ENCODE measurements around the gene ALDH3B2.

Gene ALDH3B2

DNA sequence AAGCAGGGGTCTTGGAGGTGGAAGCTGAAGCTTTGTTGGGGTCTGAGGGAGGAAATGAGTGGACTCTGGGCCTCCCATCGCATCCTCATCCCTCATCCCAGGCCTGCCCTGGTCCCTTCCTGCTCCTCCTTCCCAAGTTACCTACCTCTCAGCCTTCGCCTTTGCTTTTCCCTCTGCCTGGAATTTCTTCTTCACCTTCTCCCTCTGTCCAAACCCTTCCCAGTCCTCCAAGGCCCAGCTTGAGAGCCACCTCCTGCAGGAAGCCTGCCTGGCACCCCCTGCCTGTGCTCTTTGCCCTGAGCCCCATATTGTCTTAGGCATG is 42.6 kb downstream of the ALDH3B2 start:
- H3K4me3 ChIP-seq (ENCODE audit: low read length) = no peak overlapping the region
- 0 out of 2 replicates have a peak, but pooled peaks cover 1% of the 10 kb centered on the region for H3F3A ChIP-seq (ENCODE audit: control insufficient read depth, insufficient read depth)
- H4K20me1 ChIP-seq (ENCODE audit: control insufficient read depth, insufficient read depth, low read depth, low read length) = no peaks in the 10 kb centered on the region
- no peaks in the 10 kb centered on the region for H3K9me2 ChIP-seq (replicated peaks; ENCODE audit: control insufficient read depth, low read length)
- H3K4me2 ChIP-seq (ENCODE audit: low read length) = no peak overlapping the region
- H3K36me3 ChIP-seq (ENCODE audit: control insufficient read depth, low read length) = peaks cover 6% of the 10 kb centered on the region; the same call in 1 of the 2 replicates
- H3K27me3 ChIP-seq (ENCODE audit: control insufficient read depth, low read length) = no peaks in the 10 kb centered on the region
- no peaks in the 10 kb centered on the region for H3K9me3 ChIP-seq (ENCODE audit: control insufficient read depth, insufficient read depth, low read length)
- TF ChIP-seq, protein P1, sequence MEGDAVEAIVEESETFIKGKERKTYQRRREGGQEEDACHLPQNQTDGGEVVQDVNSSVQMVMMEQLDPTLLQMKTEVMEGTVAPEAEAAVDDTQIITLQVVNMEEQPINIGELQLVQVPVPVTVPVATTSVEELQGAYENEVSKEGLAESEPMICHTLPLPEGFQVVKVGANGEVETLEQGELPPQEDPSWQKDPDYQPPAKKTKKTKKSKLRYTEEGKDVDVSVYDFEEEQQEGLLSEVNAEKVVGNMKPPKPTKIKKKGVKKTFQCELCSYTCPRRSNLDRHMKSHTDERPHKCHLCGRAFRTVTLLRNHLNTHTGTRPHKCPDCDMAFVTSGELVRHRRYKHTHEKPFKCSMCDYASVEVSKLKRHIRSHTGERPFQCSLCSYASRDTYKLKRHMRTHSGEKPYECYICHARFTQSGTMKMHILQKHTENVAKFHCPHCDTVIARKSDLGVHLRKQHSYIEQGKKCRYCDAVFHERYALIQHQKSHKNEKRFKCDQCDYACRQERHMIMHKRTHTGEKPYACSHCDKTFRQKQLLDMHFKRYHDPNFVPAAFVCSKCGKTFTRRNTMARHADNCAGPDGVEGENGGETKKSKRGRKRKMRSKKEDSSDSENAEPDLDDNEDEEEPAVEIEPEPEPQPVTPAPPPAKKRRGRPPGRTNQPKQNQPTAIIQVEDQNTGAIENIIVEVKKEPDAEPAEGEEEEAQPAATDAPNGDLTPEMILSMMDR (IDR thresholded peaks at IDR 0.05; ENCODE audit: low read depth, low read length, poor library complexity, severe bottlenecking) = no peak
- TF ChIP-seq EZH2phosphoT487 (IDR thresholded peaks at IDR 0.05; ENCODE audit: borderline replicate concordance, low read length) = no peak
- H3K79me2 ChIP-seq (ENCODE audit: control insufficient read depth, low read length) = no peaks in the 10 kb centered on the region; the same call in none of the 2 replicates
- H3K4me1 ChIP-seq (ENCODE audit: control insufficient read depth, low read length) = peaks cover 30% of the 10 kb centered on the region
- H3K27ac ChIP-seq (ENCODE audit: low read depth, low read length) = no peak overlapping the region

DNA sequence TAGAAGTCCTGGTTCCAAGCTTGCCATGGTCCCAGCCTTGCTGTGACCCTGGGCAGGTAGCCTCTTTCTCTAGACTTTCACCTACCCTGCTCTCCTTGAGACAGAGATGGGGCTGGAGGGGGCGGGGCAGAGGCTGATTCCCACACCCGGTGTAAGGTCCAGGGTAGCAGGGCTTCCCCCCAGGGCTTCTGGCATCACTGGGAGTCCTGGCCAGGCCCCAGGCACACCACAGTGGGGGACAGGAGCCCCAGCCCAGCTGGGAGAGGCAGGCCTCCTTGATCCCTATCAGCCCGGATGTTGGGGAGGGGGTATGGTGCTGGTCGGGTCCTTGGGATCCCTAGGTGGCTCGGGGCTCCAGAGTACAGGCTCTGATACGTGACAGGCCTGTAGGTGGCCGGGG is 43.0 kb downstream of the ALDH3B2 start:
- no peaks in the 10 kb centered on the region; the same call in none of the 2 replicates for H3K79me2 ChIP-seq (ENCODE audit: control insufficient read depth, low read length)
- H3K4me2 ChIP-seq (ENCODE audit: low read length) = no peak overlapping the region
- H3K27ac ChIP-seq (ENCODE audit: low read depth, low read length) = no peak overlapping the region
- no peaks in the 10 kb centered on the region for H3K27me3 ChIP-seq (ENCODE audit: control insufficient read depth, low read length)
- H4K20me1 ChIP-seq (ENCODE audit: control insufficient read depth, insufficient read depth, low read depth, low read length) = no peaks in the 10 kb centered on the region
- H3K36me3 ChIP-seq (ENCODE audit: control insufficient read depth, low read length) = peaks cover 6% of the 10 kb centered on the region; the same call in 1 of the 2 replicates
- no peak overlapping the region for H3K4me3 ChIP-seq (ENCODE audit: low read length)
- H3K4me1 ChIP-seq (ENCODE audit: control insufficient read depth, low read length) = peaks cover 30% of the 10 kb centered on the region
- no peak for TF ChIP-seq EZH2phosphoT487 (IDR thresholded peaks at IDR 0.05; ENCODE audit: borderline replicate concordance, low read length)
- TF ChIP-seq, protein P1 (IDR thresholded peaks at IDR 0.05; ENCODE audit: low read depth, low read length, poor library complexity, severe bottlenecking) = no peak
- H3K9me2 ChIP-seq (replicated peaks; ENCODE audit: control insufficient read depth, low read length) = no peaks in the 10 kb centered on the region
- no peaks in the 10 kb centered on the region for H3K9me3 ChIP-seq (ENCODE audit: control insufficient read depth, insufficient read depth, low read length)
- H3F3A ChIP-seq (ENCODE audit: control insufficient read depth, insufficient read depth) = no peaks in the 10 kb centered on the region

DNA sequence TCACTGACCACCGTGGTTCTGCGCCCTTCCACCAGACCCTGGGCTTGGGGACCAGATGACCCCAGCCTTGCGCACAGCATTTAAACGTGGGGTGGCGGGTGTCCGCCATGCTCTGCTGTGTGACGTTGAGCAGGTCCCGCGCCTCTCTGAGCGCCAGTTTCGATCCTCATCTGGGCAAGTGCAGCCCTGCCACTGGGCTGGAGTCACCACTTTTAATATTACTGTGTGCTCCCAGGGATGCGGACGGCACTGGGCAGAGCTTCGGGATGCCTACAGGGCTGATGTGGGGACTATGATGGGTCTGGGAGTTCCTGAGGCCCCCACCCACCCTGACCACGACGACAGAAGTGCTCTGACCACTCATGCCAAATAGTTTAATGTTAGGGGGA is 43.5 kb downstream of the ALDH3B2 start:
- TF ChIP-seq, protein P1 (IDR thresholded peaks at IDR 0.05; ENCODE audit: low read depth, low read length, poor library complexity, severe bottlenecking) = peak; percentile 12
- no peak for TF ChIP-seq EZH2phosphoT487 (IDR thresholded peaks at IDR 0.05; ENCODE audit: borderline replicate concordance, low read length)
- no peaks in the 10 kb centered on the region; the same call in none of the 2 replicates for H3K79me2 ChIP-seq (ENCODE audit: control insufficient read depth, low read length)
- peak overlapping the region; percentile 96 for H3K4me2 ChIP-seq (ENCODE audit: low read length)
- H3K27ac ChIP-seq (ENCODE audit: low read depth, low read length) = peak overlapping the region; percentile 52; the same call in 1 of the 2 replicates
- H3K4me1 ChIP-seq (ENCODE audit: control insufficient read depth, low read length) = peaks cover 30% of the 10 kb centered on the region
- no peaks in the 10 kb centered on the region for H3K27me3 ChIP-seq (ENCODE audit: control insufficient read depth, low read length)
- H3K9me2 ChIP-seq (replicated peaks; ENCODE audit: control insufficient read depth, low read length) = no peaks in the 10 kb centered on the region
- H4K20me1 ChIP-seq (ENCODE audit: control insufficient read depth, insufficient read depth, low read depth, low read length) = no peaks in the 10 kb centered on the region
- H3K36me3 ChIP-seq (ENCODE audit: control insufficient read depth, low read length) = peaks cover 6% of the 10 kb centered on the region; the same call in 1 of the 2 replicates
- no peaks in the 10 kb centered on the region for H3K9me3 ChIP-seq (ENCODE audit: control insufficient read depth, insufficient read depth, low read length)
- H3F3A ChIP-seq (ENCODE audit: control insufficient read depth, insufficient read depth) = no peaks in the 10 kb centered on the region
- H3K4me3 ChIP-seq (ENCODE audit: low read length) = peak overlapping the region; percentile 92

Data from DOHH2 (cell line).